Left lung (tissue), 10 donors: ENCODE measurements around the gene ATP6AP1. TPM values are rescaled to one million over a fixed set of nuclear protein-coding genes. Genes with fewer than 3 reads are reported as not detected.

Experiments
- ATAC-seq: fragments of 200-7000 bp; cut with Tn5 transposase; one replicate; pipeline ENCODE4 v1.9.1; 2020; ENCODE audit warnings: moderate library complexity
- DNase-seq, 4 donors: peaks; one replicate each; pipeline ENCODE4 v3.0.0-alpha.2; 2013 to 2020
- H3K27ac ChIP-seq, 2 donors: fragments of 200-600 bp; sonication (generic) in 1 of 2; one replicate each; pipeline versions ENCODE4 v1.5.0 to v1.8.0; 2020 to 2021
- H3K27me3 ChIP-seq, 2 donors: fragments of 200-600 bp; sonication (generic) in 1 of 2; one replicate each; pipeline versions ENCODE4 v1.5.0 to v1.8.0; 2020 to 2021
- H3K36me3 ChIP-seq, 2 donors: fragments of 200-600 bp; sonication (generic) in 1 of 2; one replicate each; pipeline versions ENCODE4 v1.5.0 to v1.8.0; 2020 to 2021
- H3K4me1 ChIP-seq, 2 donors: fragments of 200-600 bp; one replicate each; pipeline ENCODE4 v1.8.0; 2021
- H3K4me3 ChIP-seq, 2 donors: fragments of 200-600 bp; sonication (generic) in 1 of 2; one replicate each; pipeline versions ENCODE4 v1.5.0 to v1.8.0; 2020 to 2021; ENCODE audit warnings: mild to moderate bottlenecking in 1 of 2
- H3K9me3 ChIP-seq, 2 donors: fragments of 200-600 bp; sonication (generic) in 1 of 2; one replicate each; pipeline versions ENCODE4 v1.5.0 to v1.8.0; 2020 to 2021
- intact Hi-C, 2 donors: fragments of 100-400 bp; cut with DNase I; formaldehyde crosslinking; loops; one replicate each; pipeline versions ENCODE4 v1.11.2 to v1.14.2; 2022
- polyA plus RNA-seq, 6 donors: library from polyadenylated mRNA; unstranded; fragments of 120-200 nt; gene quantifications; one replicate each; pipeline ENCODE4 v1.2.1, GENCODE V29; 2013; ENCODE audit not compliant: insufficient read length in 6 of 6
- total RNA-seq, 2 donors: library from RNA; stranded (reverse); fragmentation: NEBNext Ultra II Directional; extraction: Animal tissue kit (Norgen Biotek cat#: 25700); gene quantifications; one replicate each; pipeline ENCODE4 v1.2.1, GENCODE V29; 2021
- TF ChIP-seq, protein P1 (sequence below), 2 donors: fragments of 200-600 bp; sonication (generic) in 1 of 2; IDR thresholded peaks; one replicate each; pipeline versions ENCODE4 v1.5.0 to v1.8.0; 2021; ENCODE audit warnings: antibody characterized with exemption in 2 of 2
- donor health status: DM: no; HTN: yes; CAD: no.
- donor health status: DM: no; HTN: no; CAD: no.

The ATP6AP1 gene
- total and polyA plus RNA-seq, 8 donors = 89.4 to 168 (median 98.7) TPM

DNA sequence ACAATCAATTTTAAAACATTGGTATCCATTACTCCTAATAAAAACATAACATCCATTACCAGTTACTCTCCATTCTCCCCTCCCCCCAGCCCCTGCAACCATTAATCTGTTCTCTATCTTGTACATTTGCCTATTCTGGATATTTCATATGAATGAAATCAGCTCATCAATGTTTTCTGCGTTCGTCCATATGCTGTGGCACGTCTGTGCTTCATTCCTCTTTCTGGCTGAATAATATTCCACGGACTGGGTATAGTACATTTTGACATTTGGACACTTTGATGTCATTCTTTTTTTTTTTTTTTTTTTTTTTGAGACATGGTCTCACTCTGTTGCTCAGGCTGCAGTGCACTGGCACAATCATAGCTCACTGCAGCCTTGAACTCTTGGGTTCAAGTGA is 24.6 kb upstream of the ATP6AP1 start:
- TF ChIP-seq, protein P1, sequence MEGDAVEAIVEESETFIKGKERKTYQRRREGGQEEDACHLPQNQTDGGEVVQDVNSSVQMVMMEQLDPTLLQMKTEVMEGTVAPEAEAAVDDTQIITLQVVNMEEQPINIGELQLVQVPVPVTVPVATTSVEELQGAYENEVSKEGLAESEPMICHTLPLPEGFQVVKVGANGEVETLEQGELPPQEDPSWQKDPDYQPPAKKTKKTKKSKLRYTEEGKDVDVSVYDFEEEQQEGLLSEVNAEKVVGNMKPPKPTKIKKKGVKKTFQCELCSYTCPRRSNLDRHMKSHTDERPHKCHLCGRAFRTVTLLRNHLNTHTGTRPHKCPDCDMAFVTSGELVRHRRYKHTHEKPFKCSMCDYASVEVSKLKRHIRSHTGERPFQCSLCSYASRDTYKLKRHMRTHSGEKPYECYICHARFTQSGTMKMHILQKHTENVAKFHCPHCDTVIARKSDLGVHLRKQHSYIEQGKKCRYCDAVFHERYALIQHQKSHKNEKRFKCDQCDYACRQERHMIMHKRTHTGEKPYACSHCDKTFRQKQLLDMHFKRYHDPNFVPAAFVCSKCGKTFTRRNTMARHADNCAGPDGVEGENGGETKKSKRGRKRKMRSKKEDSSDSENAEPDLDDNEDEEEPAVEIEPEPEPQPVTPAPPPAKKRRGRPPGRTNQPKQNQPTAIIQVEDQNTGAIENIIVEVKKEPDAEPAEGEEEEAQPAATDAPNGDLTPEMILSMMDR (IDR thresholded peaks at IDR 0.05) = no peak
- Histone ChIP-seq H3K36me3 (peaks cover 0 to 54% of the 10 kb centered on the region in 2 donors), H3K4me1 (peaks cover 0 to 30% of the 10 kb centered on the region in 2 donors), H3K27ac (no peak overlapping the region), H3K9me3 (no peaks in the 10 kb centered on the region), H3K27me3 (no peaks in the 10 kb centered on the region), H3K4me3 (no peak overlapping the region)
- DNase-seq (no peak), ATAC-seq (no peak)
- intact Hi-C loops = no loop called here

DNA sequence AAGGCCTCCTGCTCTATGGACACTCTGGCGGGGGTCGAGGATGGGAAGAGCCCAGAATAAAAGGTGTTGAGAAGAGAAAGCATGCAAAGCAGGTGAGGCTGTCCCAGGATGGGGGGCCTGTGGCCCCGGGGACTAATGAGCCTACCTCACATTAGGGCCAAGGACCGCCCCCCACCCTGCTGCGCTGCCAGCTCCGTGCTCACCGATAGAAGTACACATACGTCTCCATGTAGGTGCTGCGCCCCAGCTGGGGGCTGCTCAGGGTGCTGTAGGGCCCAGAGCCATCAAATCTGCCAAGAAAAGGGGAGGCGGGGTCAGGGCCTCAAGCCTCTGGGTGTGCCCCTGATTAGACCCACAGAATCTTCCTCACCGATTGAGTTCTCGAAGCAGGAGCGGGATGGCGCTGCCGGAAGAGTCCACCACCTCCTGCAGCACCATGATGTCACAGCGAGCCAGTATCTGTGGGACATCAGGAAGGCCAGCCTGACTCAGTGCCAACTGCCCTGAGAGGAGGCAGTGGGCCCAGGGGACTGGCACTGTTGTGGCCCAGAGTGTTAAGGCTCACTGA is 23.8 kb upstream of the ATP6AP1 start:
- ATAC-seq = no peak
- no peak overlapping the region for H3K27ac ChIP-seq
- no peak overlapping the region for H3K4me3 ChIP-seq
- no peaks in the 10 kb centered on the region for H3K27me3 ChIP-seq
- TF ChIP-seq, protein P1 (IDR thresholded peaks at IDR 0.05) = no peak
- no peak for DNase-seq
- peaks cover 0 to 28% of the 10 kb centered on the region in 2 donors for H3K4me1 ChIP-seq
- peaks cover 0 to 46% of the 10 kb centered on the region in 2 donors for H3K36me3 ChIP-seq
- no peaks in the 10 kb centered on the region for H3K9me3 ChIP-seq
- intact Hi-C loops = no loop called here

DNA sequence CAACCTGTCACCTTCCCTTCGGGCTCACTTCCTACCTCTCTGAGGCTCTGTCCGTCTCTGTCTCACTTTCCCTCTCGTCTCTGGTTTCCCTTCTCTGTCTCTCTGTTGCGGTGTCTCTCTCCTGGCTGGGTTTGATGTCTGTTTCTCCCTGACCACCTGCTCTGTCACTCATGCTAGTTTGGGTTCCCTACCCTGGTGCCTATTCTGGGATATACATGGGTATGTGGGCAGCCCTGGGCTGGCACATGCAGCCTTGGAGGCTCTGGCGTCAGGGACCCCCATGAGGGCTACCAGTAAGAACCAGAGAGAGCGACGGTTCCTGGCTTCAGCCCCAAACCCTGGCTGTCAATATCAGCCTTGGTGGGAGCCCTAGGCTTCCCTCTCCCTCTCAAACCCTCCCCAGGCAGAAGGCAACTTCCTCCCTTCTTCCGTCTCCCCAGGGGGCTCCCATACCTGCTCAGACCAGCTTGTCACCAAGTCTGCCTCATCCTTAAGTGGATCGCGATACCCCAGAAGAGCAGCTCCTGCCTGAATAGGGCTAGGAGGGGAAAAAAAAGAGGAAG is 19.7 kb upstream of the ATP6AP1 start:
- TF ChIP-seq, protein P1 (IDR thresholded peaks at IDR 0.05) = no peak
- Histone ChIP-seq H3K27me3 (no peaks in the 10 kb centered on the region), H3K36me3 (peaks cover 0 to 9% of the 10 kb centered on the region in 2 donors), H3K9me3 (no peaks in the 10 kb centered on the region), H3K27ac (peak overlapping the region; percentile 41 to 87), H3K4me3 (peak overlapping the region; percentile 9 to 50), H3K4me1 (peaks cover 0 to 43% of the 10 kb centered on the region in 2 donors)
- no peak for ATAC-seq
- intact Hi-C loops = no loop called here
- no peak for DNase-seq

DNA sequence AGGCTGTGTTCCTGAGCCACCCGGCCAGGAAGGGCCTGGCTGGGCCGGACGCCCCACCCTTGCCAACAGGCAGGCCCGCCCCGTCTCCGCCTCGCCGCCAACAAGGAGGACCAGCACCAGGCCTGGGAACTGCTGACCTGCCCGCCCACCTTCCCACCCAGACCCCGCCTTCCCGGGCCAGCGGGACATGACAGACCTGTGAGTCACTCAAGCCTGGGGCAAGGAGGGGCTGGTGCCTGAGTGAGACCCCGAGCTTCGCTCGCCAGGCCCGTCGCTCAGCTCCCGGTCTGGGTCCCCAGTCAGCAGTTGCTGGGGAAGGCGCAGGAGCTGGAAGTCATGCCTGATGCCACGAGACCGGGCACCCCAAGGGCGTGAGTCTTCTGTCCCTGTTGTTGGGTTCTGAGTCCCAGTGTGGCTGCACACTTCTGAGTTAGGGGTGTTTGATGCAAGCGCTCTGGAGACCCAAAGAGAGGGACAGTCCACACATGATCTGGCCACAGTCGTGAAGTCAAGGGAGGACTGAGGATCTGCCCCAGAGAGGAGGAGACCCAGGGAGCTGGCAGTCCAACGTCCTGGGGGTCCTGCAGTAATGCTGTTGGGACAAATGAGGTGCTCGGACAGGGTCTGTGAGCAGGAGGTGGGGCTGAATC is 19.1 kb upstream of the ATP6AP1 start, which contains the start of gene DNASE1L1:
DNASE1L1 (minus strand) TSS at position 33 of the 650 bp plus-strand sequence. CDS start 3,686 bp downstream, outside the sequence.
- ATAC-seq = peak; percentile 81

More for the DNA sequence above, 19.1 kb upstream of the ATP6AP1 start, which contains the start of gene DNASE1L1:
- H3K4me3 ChIP-seq = peak within 1 kb of the TSS; percentile 9 to 50
- peaks cover 0 to 43% of the 10 kb centered on the region in 2 donors for H3K4me1 ChIP-seq
- peak in 3 of 4 donors; percentile 38 to 96 (median 91) for DNase-seq
- H3K27ac ChIP-seq = peak within 1 kb of the TSS; percentile 41 to 87
- intact Hi-C loops = no loop called here
- peaks cover 0 to 9% of the 10 kb centered on the region in 2 donors for H3K36me3 ChIP-seq
- H3K27me3 ChIP-seq = no peaks in the 10 kb centered on the region
- H3K9me3 ChIP-seq = no peaks in the 10 kb centered on the region
- TF ChIP-seq, protein P1 (IDR thresholded peaks at IDR 0.05) = no peak
